Uterus (tissue), 4 donors: ENCODE measurements around the gene PPIE. TPM values are rescaled to one million over a fixed set of nuclear protein-coding genes. Genes with fewer than 3 reads are reported as not detected.
"Not testable (repeated sequence)": the region's sequence is repeated elsewhere in the genome, so short reads cannot be mapped to it uniquely, and the experiment has no call there.

Source experiments
- DNase-seq, 2 donors: peaks; one replicate each; pipeline ENCODE4 v3.0.0-alpha.2; 2019 to 2020
- H3K27ac ChIP-seq, 2 donors: fragments of 200-600 bp; sonication (generic); 1 replicate in 1 of 2; 2 replicates in 1 of 2; pipeline ENCODE4 v1.5.1; 2016 to 2018
- H3K27me3 ChIP-seq, 2 donors: fragments of 200-600 bp; sonication (generic); one replicate each; pipeline ENCODE4 v1.5.1; 2018 to 2019; ENCODE audit warnings: control low read depth in 1 of 2
- H3K36me3 ChIP-seq, 2 donors: fragments of 200-600 bp; sonication (generic); one replicate each; pipeline ENCODE4 v1.5.1; 2019; ENCODE audit warnings: control low read depth in 1 of 2
- H3K4me1 ChIP-seq, 2 donors: fragments of 200-600 bp; sonication (generic); one replicate each; pipeline ENCODE4 v1.5.1; 2018 to 2019; ENCODE audit warnings: control low read depth in 1 of 2
- H3K4me3 ChIP-seq, 2 donors: fragments of 200-600 bp; sonication (generic); 1 replicate in 1 of 2; 2 replicates in 1 of 2; pipeline ENCODE4 v1.5.1; 2018 to 2019; ENCODE audit warnings: mild to moderate bottlenecking in 1 of 2
- H3K9me3 ChIP-seq, 2 donors: fragments of 200-600 bp; sonication (generic); one replicate each; pipeline ENCODE4 v1.5.1; 2019; ENCODE audit warnings: control low read depth in 1 of 2
- POLR2A ChIP-seq, 2 donors: fragments of 450-650 bp; IDR thresholded peaks; one replicate each; pipeline ENCODE4 v1.6.1; 2016; ENCODE audit warnings: antibody characterized with exemption in 2 of 2, mild to moderate bottlenecking in 1 of 2, moderate library complexity in 1 of 2
- intact Hi-C: fragments of 100-400 bp; cut with DNase I; formaldehyde crosslinking; loops from one replicate; pipeline ENCODE4 v1.15.1; 2023; ENCODE audit warnings: low total_unique reads
- total RNA-seq, 4 donors: library from RNA; depleted of rRNA in 3 of 4; stranded (reverse); fragments of >200 nt in 3 of 4; gene quantifications; one replicate each; pipeline versions ENCODE4 v1.1.0 to v1.2.4, GENCODE V29; 2014 to 2023
- TF ChIP-seq, protein P1 (sequence below), 4 experiments: fragments of 200-600 bp in 2 of 4; fragments of 450-650 bp in 2 of 4; sonication (generic) in 2 of 4; IDR thresholded peaks; one replicate each; pipeline ENCODE4 v1.5.1; 2016 to 2019; ENCODE audit warnings: antibody characterized with exemption in 4 of 4, mild to moderate bottlenecking in 2 of 4, moderate library complexity in 1 of 4
- donor health status: DM: yes; HTN: yes; CAD: no.

The PPIE gene
- total RNA-seq, 4 donors from 2014 or later, result 20.0 to 51.5 (median 44.0) TPM

DNA sequence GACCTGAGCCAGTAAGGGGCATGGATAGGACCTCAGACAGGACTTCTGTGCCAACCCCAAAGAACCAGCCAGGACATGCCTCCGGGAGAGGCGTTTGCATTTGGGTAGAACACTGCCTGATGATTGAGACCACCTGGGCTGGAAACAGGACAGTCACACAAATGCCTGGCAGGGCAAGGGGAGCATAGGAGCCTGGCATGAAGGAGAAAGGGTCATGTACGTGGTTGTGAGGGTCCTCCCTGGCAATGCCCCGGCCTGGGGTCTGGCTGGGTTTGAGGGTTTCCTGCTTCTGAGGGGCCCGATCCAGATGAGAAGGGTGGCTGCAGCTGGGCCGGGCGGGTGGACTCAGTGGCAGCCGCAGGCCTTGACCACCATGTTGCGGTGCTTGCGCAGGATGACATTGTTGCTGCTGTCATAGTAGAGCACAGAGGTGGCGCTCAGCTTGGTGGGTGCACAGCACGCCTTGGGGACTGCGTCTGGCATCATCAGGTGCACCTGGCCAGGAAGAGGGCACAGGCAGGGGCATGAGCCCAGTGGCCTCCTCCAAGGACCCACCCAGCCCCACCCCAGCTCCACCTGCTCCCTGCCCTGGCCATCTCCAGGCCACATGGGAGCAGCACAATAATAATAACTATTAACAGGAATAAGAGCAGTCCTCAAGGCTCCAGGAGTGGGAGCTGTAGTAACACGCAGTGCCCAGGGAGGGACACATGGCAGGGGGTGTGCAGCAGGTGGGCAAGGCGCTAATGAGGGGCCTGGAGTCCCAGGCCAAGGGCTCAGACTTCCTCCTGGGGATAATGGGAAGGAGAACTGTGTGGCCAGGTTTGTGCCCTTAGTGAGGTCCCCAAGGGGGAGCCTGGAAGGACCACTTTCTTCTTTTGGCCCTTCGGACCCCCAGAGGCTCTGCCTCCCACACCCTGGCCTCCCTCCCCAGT is 21.7 kb downstream of the PPIE start:
- H3K4me1 ChIP-seq, result no peaks in the 10 kb centered on the region
- TF ChIP-seq POLR2A (IDR thresholded peaks at IDR 0.05), result no peak
- TF ChIP-seq, protein P1, sequence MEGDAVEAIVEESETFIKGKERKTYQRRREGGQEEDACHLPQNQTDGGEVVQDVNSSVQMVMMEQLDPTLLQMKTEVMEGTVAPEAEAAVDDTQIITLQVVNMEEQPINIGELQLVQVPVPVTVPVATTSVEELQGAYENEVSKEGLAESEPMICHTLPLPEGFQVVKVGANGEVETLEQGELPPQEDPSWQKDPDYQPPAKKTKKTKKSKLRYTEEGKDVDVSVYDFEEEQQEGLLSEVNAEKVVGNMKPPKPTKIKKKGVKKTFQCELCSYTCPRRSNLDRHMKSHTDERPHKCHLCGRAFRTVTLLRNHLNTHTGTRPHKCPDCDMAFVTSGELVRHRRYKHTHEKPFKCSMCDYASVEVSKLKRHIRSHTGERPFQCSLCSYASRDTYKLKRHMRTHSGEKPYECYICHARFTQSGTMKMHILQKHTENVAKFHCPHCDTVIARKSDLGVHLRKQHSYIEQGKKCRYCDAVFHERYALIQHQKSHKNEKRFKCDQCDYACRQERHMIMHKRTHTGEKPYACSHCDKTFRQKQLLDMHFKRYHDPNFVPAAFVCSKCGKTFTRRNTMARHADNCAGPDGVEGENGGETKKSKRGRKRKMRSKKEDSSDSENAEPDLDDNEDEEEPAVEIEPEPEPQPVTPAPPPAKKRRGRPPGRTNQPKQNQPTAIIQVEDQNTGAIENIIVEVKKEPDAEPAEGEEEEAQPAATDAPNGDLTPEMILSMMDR (IDR thresholded peaks at IDR 0.05), result no peak
- H3K36me3 ChIP-seq, result no peaks in the 10 kb centered on the region
- H3K27ac ChIP-seq, result no peak overlapping the region
- DNase-seq, result no peak
- H3K9me3 ChIP-seq, result no peaks in the 10 kb centered on the region
- intact Hi-C loops, result no loop called here
- no peaks in the 10 kb centered on the region for H3K27me3 ChIP-seq
- no peak overlapping the region for H3K4me3 ChIP-seq

DNA sequence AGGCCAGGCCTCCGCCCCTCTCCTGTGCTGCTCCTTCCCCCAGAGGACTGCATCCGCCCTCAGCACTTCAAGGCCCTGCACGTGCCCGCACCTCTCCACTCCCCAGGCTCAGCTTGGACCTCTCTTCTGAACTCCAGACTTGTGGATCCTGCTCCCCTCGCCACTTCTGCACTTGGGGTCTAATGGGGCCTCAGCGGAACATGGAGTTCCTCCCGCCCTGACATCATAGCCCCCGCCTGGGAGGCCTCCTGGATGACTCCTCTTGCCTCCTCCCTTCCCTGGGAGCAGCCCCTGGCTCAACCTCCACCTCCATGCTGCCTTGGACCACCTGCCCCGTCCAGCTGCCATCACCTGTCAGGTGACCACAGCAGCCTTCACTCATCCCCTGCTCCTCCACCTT is 22.3 kb downstream of the PPIE start:
- H3K36me3 ChIP-seq, result no peaks in the 10 kb centered on the region
- no peak for TF ChIP-seq POLR2A (IDR thresholded peaks at IDR 0.05)
- TF ChIP-seq, protein P1 (IDR thresholded peaks at IDR 0.05), result no peak
- H3K27ac ChIP-seq, result no peak overlapping the region
- no peak overlapping the region for H3K4me3 ChIP-seq
- no peaks in the 10 kb centered on the region for H3K4me1 ChIP-seq
- no peak for DNase-seq
- intact Hi-C loops, result no loop called here
- H3K27me3 ChIP-seq, result no peaks in the 10 kb centered on the region
- no peaks in the 10 kb centered on the region for H3K9me3 ChIP-seq

DNA sequence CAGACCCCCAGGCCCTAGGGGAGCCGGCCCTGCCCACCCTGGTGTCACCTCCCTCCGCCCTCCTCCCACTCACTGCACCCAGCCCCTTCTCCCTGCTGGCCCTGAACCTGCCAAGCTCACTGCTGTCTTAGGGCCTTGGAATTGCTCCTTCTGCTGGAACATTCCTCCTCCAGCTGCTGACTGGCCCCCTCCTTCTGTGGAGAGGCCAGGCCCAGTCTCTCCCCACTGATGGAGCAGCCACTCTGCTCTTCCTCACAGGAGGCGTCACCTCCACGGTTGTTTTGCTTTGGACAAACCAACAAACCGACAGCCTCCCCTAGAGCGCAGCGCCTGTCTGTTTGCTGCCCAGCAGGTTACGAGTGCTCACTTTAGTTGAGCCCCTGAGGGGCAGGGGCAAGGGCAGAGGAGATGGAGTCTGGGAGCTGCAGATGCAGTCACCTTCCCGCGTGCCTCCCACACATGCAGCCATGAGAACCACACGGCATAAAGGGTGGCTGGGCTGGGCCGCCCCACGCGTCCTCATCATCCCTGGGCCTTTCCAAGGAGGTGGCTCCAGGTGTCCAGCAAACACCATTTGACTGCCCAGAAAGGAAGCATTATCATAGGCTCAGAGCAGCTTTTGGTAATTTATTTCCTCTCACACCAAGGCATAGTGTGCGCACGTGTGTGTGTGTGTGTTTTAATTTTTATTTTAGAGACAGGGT is 23.0 kb downstream of the PPIE start:
- DNase-seq, result no peak
- intact Hi-C loops, result no loop called here

DNA sequence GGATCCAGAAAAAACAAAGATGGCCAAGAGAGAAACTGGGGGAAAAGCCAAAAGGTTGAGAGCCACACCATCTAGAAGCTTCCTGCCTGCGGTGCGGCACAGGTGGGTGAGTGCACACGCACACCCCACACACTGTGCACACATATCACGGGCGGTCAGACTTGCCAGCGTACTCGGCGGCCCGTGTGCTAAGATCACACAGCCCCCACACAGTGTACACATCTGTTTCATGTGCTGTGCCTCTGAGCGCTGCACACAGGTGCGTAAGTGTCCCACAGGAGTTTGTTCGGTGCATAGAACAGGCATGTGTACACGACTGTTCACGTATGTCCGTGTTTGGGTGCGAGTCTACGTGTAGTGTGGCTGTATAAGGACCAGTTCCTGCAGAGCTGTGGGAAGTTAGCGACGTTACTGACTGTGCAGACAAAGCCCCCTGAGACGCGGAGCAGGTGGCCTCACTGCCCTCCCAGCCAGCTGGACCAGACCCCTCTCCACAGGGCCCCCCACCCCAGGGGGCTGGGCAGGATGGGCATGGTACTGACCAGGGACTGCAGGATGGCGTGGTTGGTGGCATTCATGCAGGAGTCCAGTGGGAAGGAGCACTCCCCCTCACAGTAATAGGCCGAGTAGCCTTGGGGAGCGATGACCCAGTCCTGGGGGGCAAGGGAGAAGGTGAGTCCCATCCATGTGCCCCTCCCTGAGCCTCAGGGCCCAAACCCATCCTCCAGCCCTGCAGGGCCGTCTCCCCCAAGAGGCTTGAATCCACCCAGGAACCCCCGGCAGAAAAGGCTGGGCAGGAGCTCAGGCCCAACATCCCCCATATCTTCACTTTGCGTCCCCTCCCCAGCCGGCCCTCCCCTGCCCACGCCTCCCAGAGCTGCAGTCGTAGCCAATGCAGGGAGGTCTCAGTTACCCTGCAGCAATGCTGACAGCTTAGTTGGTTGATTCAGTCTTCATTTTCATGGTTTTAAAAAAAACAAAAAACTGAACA is 24.2 kb downstream of the PPIE start:
- intact Hi-C loops, result no loop called here
- DNase-seq, result no peak
- no peak for TF ChIP-seq POLR2A (IDR thresholded peaks at IDR 0.05)
- TF ChIP-seq, protein P1 (IDR thresholded peaks at IDR 0.05), result no peak
- no peak overlapping the region for H3K4me3 ChIP-seq
- no peaks in the 10 kb centered on the region for H3K9me3 ChIP-seq
- H3K27me3 ChIP-seq, result no peaks in the 10 kb centered on the region
- H3K27ac ChIP-seq, result no peak overlapping the region
- no peaks in the 10 kb centered on the region for H3K4me1 ChIP-seq
- no peaks in the 10 kb centered on the region for H3K36me3 ChIP-seq

More for the DNA sequence above, 23.0 kb downstream of the PPIE start:
- Histone ChIP-seq H3K27me3 (no peaks in the 10 kb centered on the region), H3K9me3 (no peaks in the 10 kb centered on the region), H3K4me1 (no peaks in the 10 kb centered on the region), H3K27ac (no peak overlapping the region), H3K36me3 (no peaks in the 10 kb centered on the region), H3K4me3 (no peak overlapping the region)
- TF ChIP-seq, protein P1 (IDR thresholded peaks at IDR 0.05), result no peak
- no peak for TF ChIP-seq POLR2A (IDR thresholded peaks at IDR 0.05)

DNA sequence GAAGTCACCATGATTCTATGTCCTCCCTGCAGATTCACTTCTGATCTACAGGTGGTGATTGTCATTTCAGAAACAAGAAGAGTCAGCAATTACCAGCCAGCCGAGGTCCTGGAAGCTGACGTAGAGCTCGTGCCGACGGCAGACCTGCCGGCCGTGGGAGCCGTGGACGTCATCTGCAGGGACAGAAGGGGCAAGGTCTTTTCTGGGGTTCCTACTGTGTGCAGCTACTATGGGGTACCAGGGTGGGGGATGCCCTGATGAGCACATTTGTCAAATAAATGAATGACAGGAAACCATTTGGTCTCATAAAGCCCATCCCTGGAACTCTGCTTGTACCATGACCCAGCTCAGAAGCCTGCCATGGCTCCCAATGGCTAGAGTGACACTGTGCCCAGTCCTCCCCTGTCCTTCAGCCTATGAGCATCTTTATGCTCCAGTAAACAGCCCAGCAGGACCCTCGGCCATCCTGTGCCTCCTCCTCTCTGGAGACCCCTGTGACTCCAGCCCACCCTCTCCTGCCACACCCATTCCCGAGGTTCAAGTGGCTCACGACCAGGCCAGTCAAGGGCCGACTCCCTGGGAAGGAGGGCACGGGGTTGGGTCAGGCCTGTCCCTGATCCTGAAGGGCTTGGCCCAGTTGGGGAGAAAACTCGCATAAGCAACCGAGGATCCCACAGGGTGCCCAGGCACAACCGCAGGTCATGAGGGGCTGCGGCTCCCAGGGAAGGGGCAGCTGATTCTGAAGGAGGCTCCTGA is 25.1 kb downstream of the PPIE start:
- DNase-seq, intact Hi-C loops, H3K36me3 ChIP-seq, H3K27ac ChIP-seq, H3K4me1 ChIP-seq, H3K27me3 ChIP-seq, H3K4me3 ChIP-seq, H3K9me3 ChIP-seq: not testable (repeated sequence)

DNA sequence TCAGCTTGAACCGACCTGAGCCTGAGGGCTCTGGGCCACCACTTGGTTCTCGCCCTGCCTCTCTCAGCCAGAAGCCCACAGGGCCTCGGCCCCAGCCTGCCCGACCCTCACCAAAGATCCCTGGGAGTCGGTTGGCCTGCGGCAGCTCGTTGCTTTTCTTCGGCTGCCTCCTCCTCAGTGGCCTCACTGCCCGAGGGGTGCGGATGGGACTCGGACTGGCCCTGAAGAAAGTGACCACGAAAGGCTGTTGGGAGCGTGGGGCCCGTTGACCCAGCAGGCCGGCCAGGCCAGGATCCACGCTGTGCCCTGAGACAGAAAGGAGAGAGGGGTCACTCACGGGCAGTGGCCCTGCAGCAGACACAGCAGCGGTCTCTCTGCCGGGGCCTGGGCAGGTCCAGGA is 25.8 kb downstream of the PPIE start:
- DNase-seq, H3K36me3 ChIP-seq, H3K4me1 ChIP-seq, H3K27ac ChIP-seq, H3K4me3 ChIP-seq, H3K27me3 ChIP-seq, H3K9me3 ChIP-seq, intact Hi-C loops: not testable (repeated sequence)

DNA sequence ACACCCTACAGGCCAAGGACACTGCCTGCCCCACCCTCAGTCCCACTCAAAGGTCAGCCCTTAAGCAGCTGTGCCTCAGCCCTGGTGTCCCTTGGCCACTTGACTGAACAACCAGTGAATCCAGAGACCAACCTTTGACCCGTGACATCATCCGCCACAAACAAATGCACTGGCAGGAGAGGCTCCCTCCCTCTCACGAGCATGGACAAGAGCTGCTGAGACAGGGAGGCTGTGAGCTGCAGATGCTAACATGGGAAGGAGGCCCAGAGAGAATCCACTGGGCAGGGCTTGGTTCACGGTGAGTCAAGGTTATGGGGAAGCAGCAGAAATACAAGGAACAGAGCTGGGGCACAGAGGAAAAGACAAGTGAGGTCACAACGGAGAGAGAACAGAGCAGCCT is 27.8 kb downstream of the PPIE start:
- intact Hi-C loops, H3K36me3 ChIP-seq, H3K4me3 ChIP-seq, H3K27me3 ChIP-seq, H3K9me3 ChIP-seq, H3K4me1 ChIP-seq, H3K27ac ChIP-seq, DNase-seq: not testable (repeated sequence)
